Right atrium auricular region (tissue), 2 donors: ENCODE data around the gene SLBP. TPM values are rescaled to one million over a fixed set of nuclear protein-coding genes. Genes with fewer than 3 reads are reported as not detected.
"Not testable (repeated sequence)": the region's sequence is repeated elsewhere in the genome, so short reads cannot be mapped to it uniquely, and the experiment has no call there.

ENCODE experiments used
- DNase-seq: peaks from one replicate; pipeline ENCODE4 v3.0.0-alpha.2; 2019; ENCODE audit warnings: low spot score
- H3K27ac ChIP-seq, 2 donors: fragments of 200-600 bp; sonication (generic); 1 replicate in 1 of 2; 2 replicates in 1 of 2; pipeline ENCODE4 v1.5.1; 2016 to 2019
- H3K27me3 ChIP-seq, 2 donors: fragments of 200-600 bp; sonication (generic); one replicate each; pipeline versions ENCODE4 v1.5.1 to v1.6.0; 2017 to 2019
- H3K36me3 ChIP-seq: fragments of 200-600 bp; sonication (generic); one replicate; pipeline ENCODE4 v1.5.1; 2016
- H3K4me1 ChIP-seq, 2 donors: fragments of 200-600 bp; sonication (generic); one replicate each; pipeline versions ENCODE4 v1.5.1 to v1.6.0; 2017 to 2019
- H3K4me3 ChIP-seq, 2 donors: fragments of 200-600 bp; sonication (generic); 1 replicate in 1 of 2; 2 replicates in 1 of 2; pipeline ENCODE4 v1.5.1; 2017 to 2019; ENCODE audit warnings: mild to moderate bottlenecking in 1 of 2, moderate library complexity in 1 of 2
- H3K9me3 ChIP-seq, 2 donors: fragments of 200-600 bp; sonication (generic); one replicate each; pipeline ENCODE4 v1.5.1; 2019
- CTCF ChIP-seq, 2 donors: fragments of 200-600 bp; sonication (generic); IDR thresholded peaks; one replicate each; pipeline ENCODE4 v1.5.1; 2019; ENCODE audit warnings: antibody characterized with exemption in 2 of 2
- total RNA-seq, 2 donors: library from RNA; depleted of rRNA; stranded (reverse); fragments of >200 nt; gene quantifications; one replicate each; pipeline ENCODE4 v1.1.0, GENCODE V29; 2016

The SLBP gene
- total RNA-seq, 2 donors from 2014 or later = 15.6 to 20.1 TPM

GRCh38 chr4:1706358-1706757, 5.8 kb downstream of the SLBP start:
- H3K4me3 ChIP-seq = no peak overlapping the region
- no peak for DNase-seq
- H3K27me3 ChIP-seq = no peaks in the 10 kb centered on the region
- peaks cover 20% of the 10 kb centered on the region for H3K36me3 ChIP-seq
- H3K4me1 ChIP-seq = peaks cover 0 to 8% of the 10 kb centered on the region in 2 donors
- H3K27ac ChIP-seq = no peak overlapping the region
- TF ChIP-seq CTCF (IDR thresholded peaks at IDR 0.05) = no peak
- H3K9me3 ChIP-seq = no peaks in the 10 kb centered on the region

DNA sequence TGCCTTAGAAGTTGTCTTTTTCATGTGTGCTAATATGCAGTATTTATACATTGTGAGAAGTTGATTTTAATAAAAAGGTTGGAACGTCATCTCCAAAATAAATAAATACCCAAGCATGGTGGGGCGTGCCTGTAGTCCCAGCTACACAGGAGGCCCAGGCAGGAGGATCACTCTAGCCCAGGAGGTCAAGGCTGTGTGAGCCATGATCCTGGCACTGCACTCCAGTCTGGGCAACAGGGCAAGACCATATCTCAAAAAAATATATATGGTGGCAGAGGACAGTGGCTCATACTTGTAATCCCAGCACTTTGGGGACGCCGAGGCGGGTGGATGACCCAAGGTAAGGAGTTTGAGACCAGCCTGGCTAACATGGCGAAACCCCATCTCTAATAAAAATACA, 6.4 kb downstream of the SLBP start:
- Histone ChIP-seq H3K9me3 (no peaks in the 10 kb centered on the region), H3K27me3 (no peaks in the 10 kb centered on the region), H3K36me3 (peaks cover 20% of the 10 kb centered on the region), H3K4me3 (no peak overlapping the region), H3K4me1 (peaks cover 0 to 2% of the 10 kb centered on the region in 2 donors), H3K27ac (no peak overlapping the region)
- no peak for TF ChIP-seq CTCF (IDR thresholded peaks at IDR 0.05)
- no peak for DNase-seq

GRCh38 chr4:1703867-1704266, 8.3 kb downstream of the SLBP start:
- Histone ChIP-seq H3K27ac (no peak overlapping the region), H3K27me3 (no peaks in the 10 kb centered on the region), H3K36me3 (peaks cover 25% of the 10 kb centered on the region), H3K4me1 (no peaks in the 10 kb centered on the region), H3K9me3 (no peaks in the 10 kb centered on the region), H3K4me3 (no peak overlapping the region)
- no peak for DNase-seq
- no peak for TF ChIP-seq CTCF (IDR thresholded peaks at IDR 0.05)

DNA sequence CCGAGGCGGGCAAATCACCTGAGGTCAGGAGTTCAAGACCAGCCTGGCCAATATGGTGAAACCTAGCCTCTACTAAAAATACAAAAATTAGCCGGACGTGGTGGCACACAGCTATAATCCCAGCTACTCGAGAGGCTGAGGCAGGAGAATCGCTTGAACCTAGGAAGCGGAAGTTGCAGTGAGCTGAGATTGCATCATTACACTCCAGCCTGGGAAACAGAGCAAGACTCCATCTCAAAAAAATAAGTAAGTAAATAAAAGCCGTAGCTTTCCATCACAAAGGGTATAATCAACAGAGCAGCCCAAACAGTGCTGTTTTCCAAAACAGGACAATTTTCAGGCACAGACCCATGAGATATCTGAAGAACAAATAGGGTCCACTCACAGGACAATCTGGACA, 10.4 kb downstream of the SLBP start:
- not testable (repeated sequence) for H3K4me3 ChIP-seq, DNase-seq, H3K9me3 ChIP-seq, H3K27ac ChIP-seq, H3K4me1 ChIP-seq, H3K27me3 ChIP-seq
- H3K36me3 ChIP-seq = peaks cover 40% of the 10 kb centered on the region

- Histone ChIP-seq H3K9me3 (no peaks in the 10 kb centered on the region), H3K27me3 (no peaks in the 10 kb centered on the region), H3K36me3 (peaks cover 79% of the 10 kb centered on the region), H3K4me3 (no peak overlapping the region), H3K27ac (no peak overlapping the region), H3K4me1 (no peaks in the 10 kb centered on the region)
- no peak for DNase-seq
- TF ChIP-seq CTCF (IDR thresholded peaks at IDR 0.05) = no peak
Measured at GRCh38 chr4:1695913-1696312, 16.2 kb downstream of the SLBP start.

- Histone ChIP-seq H3K36me3 (peaks cover 77% of the 10 kb centered on the region), H3K27me3 (no peaks in the 10 kb centered on the region), H3K9me3 (no peaks in the 10 kb centered on the region), H3K4me1 (no peaks in the 10 kb centered on the region), H3K4me3 (no peak overlapping the region), H3K27ac (no peak overlapping the region)
- DNase-seq = no peak
- peak; percentile 82 to 94 for TF ChIP-seq CTCF (IDR thresholded peaks at IDR 0.05)
Measured at GRCh38 chr4:1693131-1693896, 18.8 kb downstream of the SLBP start.
